PFSK-1 (cell line): ENCODE measurements around the gene URI1. TPM values are rescaled to one million over a fixed set of nuclear protein-coding genes. Genes with fewer than 3 reads are reported as not detected.
A peak's percentile ranks its signal among the peaks of the same experiment; 100 is the strongest.

Experiments used
- FOXP2 ChIP-seq: optimal IDR thresholded peaks from 2 replicates; pipeline ENCODE3; 2011; ENCODE audit warnings: borderline replicate concordance, control low read depth, inconsistent platforms; ENCODE audit not compliant: insufficient read depth; ENCODE audit errors: extremely low read length, extremely low read depth
- POLR2AphosphoS5 ChIP-seq: IDR thresholded peaks from 2 replicates; pipeline ENCODE4 v1.6.1; 2012; ENCODE audit warnings: low read depth, mild to moderate bottlenecking, control low read depth, low read length, moderate library complexity
- SIN3A ChIP-seq: IDR thresholded peaks from 2 replicates; pipeline ENCODE4 v1.6.1; 2012; ENCODE audit warnings: mild to moderate bottlenecking, low read length, moderate library complexity, borderline replicate concordance; ENCODE audit not compliant: insufficient read depth
- TAF1 ChIP-seq: IDR thresholded peaks from 2 replicates; pipeline ENCODE4 v1.6.1; 2012; ENCODE audit warnings: low read length, control low read depth, borderline replicate concordance; ENCODE audit not compliant: insufficient read depth
- polyA plus RNA-seq: library from polyadenylated mRNA; unstranded; fragments of >200 nt; gene quantifications from one replicate; pipeline ENCODE4 v1.2.1, GENCODE V29; 2012; ENCODE audit warnings: low read depth, missing spikeins; ENCODE audit not compliant: insufficient read length
- TF ChIP-seq, protein P1 (sequence below), 2 experiments: IDR thresholded peaks; 2 replicates each; pipeline versions ENCODE4 v1.6.1 to v1.8.0; 2011 to 2012; ENCODE audit warnings: low read depth in 2 of 2, low read length in 2 of 2, control low read depth in 1 of 2, inconsistent platforms in 1 of 2, mild to moderate bottlenecking in 1 of 2, moderate library complexity in 1 of 2; ENCODE audit not compliant: insufficient read depth in 1 of 2

URI1 gene, protein sequence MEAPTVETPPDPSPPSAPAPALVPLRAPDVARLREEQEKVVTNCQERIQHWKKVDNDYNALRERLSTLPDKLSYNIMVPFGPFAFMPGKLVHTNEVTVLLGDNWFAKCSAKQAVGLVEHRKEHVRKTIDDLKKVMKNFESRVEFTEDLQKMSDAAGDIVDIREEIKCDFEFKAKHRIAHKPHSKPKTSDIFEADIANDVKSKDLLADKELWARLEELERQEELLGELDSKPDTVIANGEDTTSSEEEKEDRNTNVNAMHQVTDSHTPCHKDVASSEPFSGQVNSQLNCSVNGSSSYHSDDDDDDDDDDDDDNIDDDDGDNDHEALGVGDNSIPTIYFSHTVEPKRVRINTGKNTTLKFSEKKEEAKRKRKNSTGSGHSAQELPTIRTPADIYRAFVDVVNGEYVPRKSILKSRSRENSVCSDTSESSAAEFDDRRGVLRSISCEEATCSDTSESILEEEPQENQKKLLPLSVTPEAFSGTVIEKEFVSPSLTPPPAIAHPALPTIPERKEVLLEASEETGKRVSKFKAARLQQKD
- polyA plus RNA-seq = 55.5 TPM

DNA sequence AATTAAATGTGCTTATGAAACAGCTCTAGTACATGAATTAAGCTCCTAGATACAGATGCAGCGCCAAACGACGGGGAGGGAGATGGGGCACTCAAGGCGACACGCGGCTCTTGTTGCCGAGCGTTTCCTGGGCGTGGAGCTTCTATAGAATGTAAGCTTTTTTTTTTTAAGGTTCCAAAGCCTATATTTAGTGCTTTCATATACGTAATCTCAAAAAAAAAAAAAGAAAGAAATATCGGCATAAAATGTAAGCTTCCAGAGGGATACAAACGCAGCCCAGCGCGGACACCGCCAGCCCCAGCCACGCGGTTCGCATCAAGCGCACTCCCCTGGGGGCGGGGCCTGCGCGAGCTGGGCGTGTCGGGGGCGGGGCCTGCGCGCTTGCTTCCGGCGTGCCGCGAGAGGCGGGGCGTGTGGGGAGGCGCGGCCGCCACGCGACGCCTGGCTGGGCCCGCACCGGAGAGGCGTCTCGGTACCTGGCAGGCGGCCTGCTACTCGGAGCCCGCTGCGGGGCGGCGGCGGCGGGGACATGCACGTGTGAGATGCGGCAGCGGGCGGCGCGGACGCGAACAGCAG is at the start of gene URI1:
Gene URI1, plus strand, starts transcription at position 412 of the 576 bp plus-strand sequence. CDS start 309 bp downstream, outside the sequence.
- TF ChIP-seq TAF1 = peak; percentile 62; the same call in 1 of the 2 replicates
- peak; percentile 71 for TF ChIP-seq POLR2AphosphoS5
- TF ChIP-seq FOXP2 = peak; percentile 53
- no peak; the same call in 1 of the 2 replicates for TF ChIP-seq SIN3A
- TF ChIP-seq, protein P1, sequence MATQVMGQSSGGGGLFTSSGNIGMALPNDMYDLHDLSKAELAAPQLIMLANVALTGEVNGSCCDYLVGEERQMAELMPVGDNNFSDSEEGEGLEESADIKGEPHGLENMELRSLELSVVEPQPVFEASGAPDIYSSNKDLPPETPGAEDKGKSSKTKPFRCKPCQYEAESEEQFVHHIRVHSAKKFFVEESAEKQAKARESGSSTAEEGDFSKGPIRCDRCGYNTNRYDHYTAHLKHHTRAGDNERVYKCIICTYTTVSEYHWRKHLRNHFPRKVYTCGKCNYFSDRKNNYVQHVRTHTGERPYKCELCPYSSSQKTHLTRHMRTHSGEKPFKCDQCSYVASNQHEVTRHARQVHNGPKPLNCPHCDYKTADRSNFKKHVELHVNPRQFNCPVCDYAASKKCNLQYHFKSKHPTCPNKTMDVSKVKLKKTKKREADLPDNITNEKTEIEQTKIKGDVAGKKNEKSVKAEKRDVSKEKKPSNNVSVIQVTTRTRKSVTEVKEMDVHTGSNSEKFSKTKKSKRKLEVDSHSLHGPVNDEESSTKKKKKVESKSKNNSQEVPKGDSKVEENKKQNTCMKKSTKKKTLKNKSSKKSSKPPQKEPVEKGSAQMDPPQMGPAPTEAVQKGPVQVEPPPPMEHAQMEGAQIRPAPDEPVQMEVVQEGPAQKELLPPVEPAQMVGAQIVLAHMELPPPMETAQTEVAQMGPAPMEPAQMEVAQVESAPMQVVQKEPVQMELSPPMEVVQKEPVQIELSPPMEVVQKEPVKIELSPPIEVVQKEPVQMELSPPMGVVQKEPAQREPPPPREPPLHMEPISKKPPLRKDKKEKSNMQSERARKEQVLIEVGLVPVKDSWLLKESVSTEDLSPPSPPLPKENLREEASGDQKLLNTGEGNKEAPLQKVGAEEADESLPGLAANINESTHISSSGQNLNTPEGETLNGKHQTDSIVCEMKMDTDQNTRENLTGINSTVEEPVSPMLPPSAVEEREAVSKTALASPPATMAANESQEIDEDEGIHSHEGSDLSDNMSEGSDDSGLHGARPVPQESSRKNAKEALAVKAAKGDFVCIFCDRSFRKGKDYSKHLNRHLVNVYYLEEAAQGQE (IDR thresholded peaks at IDR 0.05; ENCODE audit: insufficient read depth in 1 of 2, low read depth in 2 of 2, low read length in 2 of 2) = 0 out of 4 replicates have a peak, but pooled peaks of 1 of the 2 experiments have one; percentile 14

DNA sequence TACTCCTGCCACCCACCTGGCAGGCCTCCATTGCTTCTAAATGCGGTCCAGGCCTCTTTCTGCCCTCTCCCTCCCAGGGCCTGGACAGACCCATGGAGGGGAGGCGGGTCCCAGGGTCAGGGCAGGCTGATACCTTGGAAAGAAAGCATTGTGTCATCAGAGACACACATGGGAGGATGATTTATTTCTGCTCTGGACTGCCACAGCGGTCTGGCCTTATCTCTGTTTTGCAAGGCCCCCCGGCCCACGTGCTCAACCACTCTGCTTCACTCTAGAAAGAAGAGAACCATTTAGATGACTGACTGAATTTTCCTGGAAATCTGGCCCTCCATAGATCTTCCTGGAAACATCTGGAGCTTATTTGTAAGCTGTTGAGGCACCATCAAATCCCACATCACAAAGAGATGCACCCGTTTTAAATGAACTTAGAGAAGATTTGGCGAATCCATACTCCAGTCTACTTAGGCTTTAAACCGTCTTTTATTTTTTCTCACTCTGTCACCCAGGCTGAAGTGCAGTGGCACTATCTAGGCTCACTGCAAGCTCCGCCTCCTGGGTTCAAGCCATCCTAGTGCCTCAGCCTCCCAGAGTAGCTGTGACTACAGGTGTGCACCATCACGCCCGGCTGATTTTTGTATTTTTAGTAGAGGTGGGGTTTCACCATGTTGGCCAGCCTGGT is 48.3 kb upstream of the URI1 start:
- TF ChIP-seq, protein P1 (IDR thresholded peaks at IDR 0.05; ENCODE audit: insufficient read depth in 1 of 2, low read depth in 2 of 2, low read length in 2 of 2) = no peak
- TF ChIP-seq TAF1 (no peak), FOXP2 (no peak), SIN3A (no peak), POLR2AphosphoS5 (no peak)

DNA sequence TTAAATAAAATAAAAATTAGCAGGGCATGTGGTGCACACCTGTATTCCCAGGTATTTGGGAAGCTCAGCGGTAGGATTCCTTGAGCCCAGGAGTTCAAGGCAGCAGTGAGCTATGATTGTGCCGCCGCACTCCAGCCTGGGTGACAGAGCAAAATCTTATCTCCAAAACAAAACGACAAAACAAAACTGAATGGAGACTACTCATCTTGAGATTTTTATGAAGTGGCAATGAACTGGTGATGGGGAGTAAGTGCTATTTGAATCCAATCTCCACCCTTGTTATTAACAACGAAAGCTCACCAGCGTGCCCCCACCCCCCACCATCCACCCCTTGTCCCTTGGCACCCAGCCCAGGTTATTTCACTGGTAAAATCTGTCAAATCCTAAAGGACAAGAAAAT is 45.2 kb upstream of the URI1 start:
- TF ChIP-seq SIN3A = no peak
- TF ChIP-seq, protein P1 (IDR thresholded peaks at IDR 0.05; ENCODE audit: insufficient read depth in 1 of 2, low read depth in 2 of 2, low read length in 2 of 2) = no peak
- no peak for TF ChIP-seq POLR2AphosphoS5
- no peak for TF ChIP-seq TAF1
- no peak for TF ChIP-seq FOXP2

DNA sequence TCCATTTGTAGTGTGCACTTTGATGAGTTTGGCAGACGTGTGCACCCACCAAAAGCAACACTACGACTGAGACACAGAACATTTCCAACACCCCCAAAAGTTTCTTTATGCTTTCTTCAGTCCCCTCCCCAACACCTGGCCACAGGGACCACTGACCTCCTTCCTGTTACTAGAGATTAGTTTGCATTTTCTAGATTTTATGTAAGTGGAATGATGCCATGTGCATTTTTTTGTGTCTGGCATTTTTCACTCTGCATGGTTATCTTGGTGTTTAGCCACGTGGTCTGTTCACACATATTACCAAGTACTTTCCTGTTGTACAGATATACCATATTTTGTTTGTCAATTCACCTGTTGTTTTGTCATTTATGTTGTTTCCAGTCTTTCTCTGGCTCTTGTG is 44.6 kb upstream of the URI1 start:
- TF ChIP-seq, protein P1 (IDR thresholded peaks at IDR 0.05; ENCODE audit: insufficient read depth in 1 of 2, low read depth in 2 of 2, low read length in 2 of 2) = no peak
- TF ChIP-seq TAF1 = no peak
- no peak for TF ChIP-seq FOXP2
- no peak for TF ChIP-seq SIN3A
- TF ChIP-seq POLR2AphosphoS5 = no peak
